ENCODE data around the gene OR4F29.
"Not testable (repeated sequence)": the region's sequence is repeated elsewhere in the genome, so short reads cannot be mapped to it uniquely, and the experiment has no call there.

OR4F29 gene

GRCh38 chr1:451578-451977 is at the start of gene OR4F29:
OR4F29 (minus strand) TSS chr1:451678; CDS start chr1:451678, 0 bp downstream.
- DNase-seq: not testable (repeated sequence)
